HG03457 (cell line): ENCODE results near the gene C20orf141.
"Not testable (repeated sequence)": the region's sequence is repeated elsewhere in the genome, so short reads cannot be mapped to it uniquely, and the experiment has no call there.

Source experiments
- ATAC-seq: cut with Tn5 transposase; IDR thresholded peaks from one replicate; pipeline ENCODE4 v1.9.1; 2021; ENCODE audit warnings: moderate number of reproducible peaks; ENCODE audit not compliant: unreplicated experiment

C20orf141 gene

GRCh38 chr20:2820084-2820895 lies 5.5 kb downstream of the C20orf141 start:
- ATAC-seq, result no peak

GRCh38 chr20:2820896-2821869 lies 6.4 kb downstream of the C20orf141 start:
- ATAC-seq, result no peak

- no peak for ATAC-seq
Observed at GRCh38 chr20:2822073-2822472, 7.3 kb downstream of the C20orf141 start.

- ATAC-seq, result no peak
Observed at GRCh38 chr20:2825761-2826160, 11.0 kb downstream of the C20orf141 start.

- ATAC-seq, result no peak
Observed at GRCh38 chr20:2826655-2827054, 11.9 kb downstream of the C20orf141 start.

GRCh38 chr20:2829376-2829775 lies 14.6 kb downstream of the C20orf141 start:
- no peak for ATAC-seq

- not testable (repeated sequence) for ATAC-seq
Observed at GRCh38 chr20:2831206-2831605, 16.4 kb downstream of the C20orf141 start.

- ATAC-seq, result no peak
Observed at GRCh38 chr20:2833761-2834160, 19.0 kb downstream of the C20orf141 start.

GRCh38 chr20:2834401-2835110 lies 19.8 kb downstream of the C20orf141 start:
- ATAC-seq, result no peak

GRCh38 chr20:2835331-2835796 lies 20.6 kb downstream of the C20orf141 start:
- ATAC-seq, result no peak

GRCh38 chr20:2836035-2836434 lies 21.2 kb downstream of the C20orf141 start:
- no peak for ATAC-seq

- no peak for ATAC-seq
Observed at GRCh38 chr20:2837221-2837960, 22.6 kb downstream of the C20orf141 start.

- ATAC-seq, result no peak
Observed at GRCh38 chr20:2838170-2838797, 23.5 kb downstream of the C20orf141 start.

GRCh38 chr20:2838847-2839671 lies 24.3 kb downstream of the C20orf141 start:
- no peak for ATAC-seq

GRCh38 chr20:2839732-2840137 lies 24.9 kb downstream of the C20orf141 start:
- no peak for ATAC-seq

- ATAC-seq, result peak; percentile 72
Observed at GRCh38 chr20:2840138-2840966, 25.6 kb downstream of the C20orf141 start, which contains the start of the genes PCED1A and VPS16. Gene PCED1A (minus strand): TSS chr20:2840655. CDS start chr20:2839912, 743 bp downstream. Gene VPS16 (plus strand): TSS chr20:2840745. CDS start chr20:2840775, 30 bp downstream.

GRCh38 chr20:2840967-2841531 lies 26.3 kb downstream of the C20orf141 start:
- peak; percentile 21 for ATAC-seq
